Liver (tissue), 9 donors: Measurements from ENCODE around the gene TSPEAR. TPM values are rescaled to one million over a fixed set of nuclear protein-coding genes. Genes with fewer than 3 reads are reported as not detected.

ENCODE experiments used
- DNase-seq: peaks from one replicate; pipeline ENCODE4 v3.0.0-alpha.2; 2017; ENCODE audit warnings: low spot score
- H3K27ac ChIP-seq, 2 donors: one replicate each; pipeline ENCODE4 v1.7.0; 2013; ENCODE audit warnings: inconsistent platforms in 2 of 2, low read length in 2 of 2, control low read depth in 1 of 2, low read depth in 1 of 2, mild to moderate bottlenecking in 1 of 2
- H3K27me3 ChIP-seq, 4 donors: one replicate each; pipeline versions ENCODE4 v1.6.1 to v1.7.0; 2013; ENCODE audit warnings: low read length in 3 of 4, inconsistent platforms in 1 of 4, mild to moderate bottlenecking in 1 of 4, moderate library complexity in 1 of 4; ENCODE audit not compliant: control insufficient read depth in 4 of 4, insufficient read depth in 4 of 4
- H3K36me3 ChIP-seq, 4 donors: one replicate each; pipeline versions ENCODE4 v1.6.1 to v1.7.0; 2013; ENCODE audit warnings: low read length in 3 of 4, mild to moderate bottlenecking in 3 of 4, low read depth in 1 of 4, moderate library complexity in 1 of 4; ENCODE audit not compliant: control insufficient read depth in 4 of 4, insufficient read depth in 3 of 4
- H3K4me1 ChIP-seq, 4 donors: one replicate each; pipeline versions ENCODE4 v1.6.1 to v1.7.0; 2013; ENCODE audit warnings: low read length in 3 of 4, mild to moderate bottlenecking in 3 of 4, moderate library complexity in 1 of 4; ENCODE audit not compliant: control insufficient read depth in 4 of 4, insufficient read depth in 4 of 4
- H3K4me3 ChIP-seq, 3 donors: one replicate each; pipeline versions ENCODE4 v1.6.1 to v1.7.0; 2013; ENCODE audit warnings: low read length in 3 of 3, control low read depth in 1 of 3, low read depth in 1 of 3, mild to moderate bottlenecking in 1 of 3
- H3K9ac ChIP-seq, 2 donors: one replicate each; pipeline ENCODE4 v1.7.0; 2013; ENCODE audit warnings: low read length in 2 of 2, mild to moderate bottlenecking in 2 of 2, moderate library complexity in 2 of 2, control low read depth in 1 of 2, low read depth in 1 of 2
- H3K9me3 ChIP-seq, 4 donors: one replicate each; pipeline versions ENCODE4 v1.6.1 to v1.7.0; 2013; ENCODE audit warnings: low read length in 3 of 4; ENCODE audit not compliant: control insufficient read depth in 4 of 4
- CTCF ChIP-seq: fragments of 150-350 bp; IDR thresholded peaks from 2 replicates; pipeline ENCODE4 v1.5.1; 2017; ENCODE audit warnings: improper control_type of control experiment, low read depth, low read length; ENCODE audit not compliant: missing input control
- FOXA2 ChIP-seq: IDR thresholded peaks from 2 replicates; pipeline ENCODE4 v1.6.1; 2016; ENCODE audit warnings: antibody characterized with exemption
- GABPA ChIP-seq, 2 donors: IDR thresholded peaks in 1 of 2; conservative IDR thresholded peaks in 1 of 2; 2 replicates each; pipeline ENCODE4 v1.6.1; 2016; ENCODE audit warnings: antibody characterized with exemption in 2 of 2, mild to moderate bottlenecking in 1 of 2, moderate library complexity in 1 of 2
- HNF4A ChIP-seq, 2 donors: conservative IDR thresholded peaks; 2 replicates each; pipeline ENCODE4 v1.6.1; 2016; ENCODE audit warnings: antibody characterized with exemption in 2 of 2, mild to moderate bottlenecking in 2 of 2
- JUND ChIP-seq, 2 donors: IDR thresholded peaks; 2 replicates each; pipeline ENCODE4 v1.6.1; 2016; ENCODE audit warnings: antibody characterized with exemption in 2 of 2
- MAX ChIP-seq: IDR thresholded peaks from 2 replicates; pipeline ENCODE4 v1.6.1; 2016; ENCODE audit warnings: antibody characterized with exemption
- NR2F2 ChIP-seq: IDR thresholded peaks from 2 replicates; pipeline ENCODE4 v1.6.1; 2016; ENCODE audit warnings: antibody characterized with exemption
- RAD21 ChIP-seq, 2 donors: IDR thresholded peaks; 2 replicates each; pipeline ENCODE4 v1.6.1; 2016; ENCODE audit warnings: antibody characterized with exemption in 2 of 2, mild to moderate bottlenecking in 2 of 2
- REST ChIP-seq: IDR thresholded peaks from 2 replicates; pipeline ENCODE4 v1.6.1; 2016; ENCODE audit warnings: antibody characterized with exemption, mild to moderate bottlenecking
- RXRA ChIP-seq, 2 donors: IDR thresholded peaks; 2 replicates each; pipeline ENCODE4 v1.6.1; 2017 to 2018; ENCODE audit warnings: antibody characterized with exemption in 2 of 2, mild to moderate bottlenecking in 1 of 2
- SP1 ChIP-seq: IDR thresholded peaks from 2 replicates; pipeline ENCODE4 v1.6.1; 2018; ENCODE audit warnings: antibody characterized with exemption, mild to moderate bottlenecking
- TAF1 ChIP-seq: conservative IDR thresholded peaks from 2 replicates; pipeline ENCODE4 v1.6.1; 2016; ENCODE audit warnings: antibody characterized with exemption, mild to moderate bottlenecking
- YY1 ChIP-seq: IDR thresholded peaks from 2 replicates; pipeline ENCODE4 v1.6.1; 2016; ENCODE audit warnings: antibody characterized with exemption, mild to moderate bottlenecking
- WGBS: extraction: QIAGEN DNeasy Blood & Tissue Kit; methylation state at CpG from one replicate; pipeline ENCODE4 v1.1.7; 2013; 5-methylcytosine and 5-hydroxymethylcytosine counted together
- polyA plus RNA-seq, 2 donors: library from polyadenylated mRNA; stranded (reverse) in 1 of 2; unstranded in 1 of 2; fragments of 200-250 nt in 1 of 2; fragments of >200 nt in 1 of 2; fragmentation: Nextera tagmentation in 1 of 2; extraction: Ambion mirVana in 1 of 2; gene quantifications; one replicate each; pipeline versions ENCODE4 v1.2.1 to v1.2.3, GENCODE V29; 2013 to 2015
- total RNA-seq, 2 donors: library from RNA; depleted of rRNA; stranded (reverse); fragments of >200 nt; gene quantifications; one replicate each; pipeline ENCODE4 v1.2.3, GENCODE V29; 2014
- TF ChIP-seq, protein P1 (sequence below): IDR thresholded peaks from 2 replicates; pipeline ENCODE4 v1.6.1; 2016; ENCODE audit warnings: antibody characterized with exemption
- TF ChIP-seq, protein P2 (sequence below): IDR thresholded peaks from 2 replicates; pipeline ENCODE4 v1.6.1; 2016; ENCODE audit warnings: antibody characterized with exemption
- donor health status: healthy.
- donor health status: healthy.
- donor health status: healthy.
- donor health status: healthy.
- donor health status: healthy.

Gene TSPEAR
- total and polyA plus RNA-seq, 4 donors: under 0.01 to 0.14 (median 0.01) TPM; not detected in 1

GRCh38 chr21:44727321-44727720, 15.9 kb upstream of the TSPEAR start:
- Histone ChIP-seq H3K27me3 (peaks cover 0 to 16% (median 4%) of the 10 kb centered on the region in 4 donors), H3K9ac (no peak overlapping the region), H3K36me3 (no peaks in the 10 kb centered on the region), H3K9me3 (no peaks in the 10 kb centered on the region), H3K4me3 (no peak overlapping the region), H3K27ac (no peak overlapping the region), H3K4me1 (peaks cover 0 to 3% (median 0%) of the 10 kb centered on the region in 4 donors)
- TF ChIP-seq GABPA (IDR thresholded peaks at IDR 0.05 in 1 of 2, conservative IDR thresholded peaks at IDR 0.05 in 1 of 2) (no peak), NR2F2 (no peak), SP1 (no peak), MAX (no peak), RAD21 (IDR thresholded peaks at IDR 0.05) (no peak), REST (no peak), CTCF (no peak), YY1 (no peak), FOXA2 (no peak), TAF1 (no peak), HNF4A (conservative IDR thresholded peaks at IDR 0.05) (no peak)
- TF ChIP-seq, protein P1, sequence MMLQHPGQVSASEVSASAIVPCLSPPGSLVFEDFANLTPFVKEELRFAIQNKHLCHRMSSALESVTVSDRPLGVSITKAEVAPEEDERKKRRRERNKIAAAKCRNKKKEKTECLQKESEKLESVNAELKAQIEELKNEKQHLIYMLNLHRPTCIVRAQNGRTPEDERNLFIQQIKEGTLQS: no peak
- TF ChIP-seq, protein P2, sequence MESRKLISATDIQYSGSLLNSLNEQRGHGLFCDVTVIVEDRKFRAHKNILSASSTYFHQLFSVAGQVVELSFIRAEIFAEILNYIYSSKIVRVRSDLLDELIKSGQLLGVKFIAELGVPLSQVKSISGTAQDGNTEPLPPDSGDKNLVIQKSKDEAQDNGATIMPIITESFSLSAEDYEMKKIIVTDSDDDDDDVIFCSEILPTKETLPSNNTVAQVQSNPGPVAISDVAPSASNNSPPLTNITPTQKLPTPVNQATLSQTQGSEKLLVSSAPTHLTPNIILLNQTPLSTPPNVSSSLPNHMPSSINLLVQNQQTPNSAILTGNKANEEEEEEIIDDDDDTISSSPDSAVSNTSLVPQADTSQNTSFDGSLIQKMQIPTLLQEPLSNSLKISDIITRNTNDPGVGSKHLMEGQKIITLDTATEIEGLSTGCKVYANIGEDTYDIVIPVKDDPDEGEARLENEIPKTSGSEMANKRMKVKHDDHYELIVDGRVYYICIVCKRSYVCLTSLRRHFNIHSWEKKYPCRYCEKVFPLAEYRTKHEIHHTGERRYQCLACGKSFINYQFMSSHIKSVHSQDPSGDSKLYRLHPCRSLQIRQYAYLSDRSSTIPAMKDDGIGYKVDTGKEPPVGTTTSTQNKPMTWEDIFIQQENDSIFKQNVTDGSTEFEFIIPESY: no peak
- no peak for DNase-seq
- 91% methylated on average over 8 of the region's 8 CpGs for WGBS

GRCh38 chr21:44726826-44727225, 15.5 kb upstream of the TSPEAR start:
- 66% methylated on average over 6 of the region's 6 CpGs for WGBS
- Histone ChIP-seq H3K9me3 (no peaks in the 10 kb centered on the region), H3K4me3 (no peak overlapping the region), H3K27ac (no peak overlapping the region), H3K9ac (no peak overlapping the region), H3K27me3 (peaks cover 0 to 16% (median 4%) of the 10 kb centered on the region in 4 donors), H3K36me3 (no peaks in the 10 kb centered on the region), H3K4me1 (peaks cover 0 to 3% (median 0%) of the 10 kb centered on the region in 4 donors)
- DNase-seq: no peak
- TF ChIP-seq NR2F2 (no peak), SP1 (no peak), GABPA (IDR thresholded peaks at IDR 0.05 in 1 of 2, conservative IDR thresholded peaks at IDR 0.05 in 1 of 2) (no peak), FOXA2 (no peak), TAF1 (no peak), JUND (IDR thresholded peaks at IDR 0.05) (no peak), REST (no peak), CTCF (no peak), HNF4A (conservative IDR thresholded peaks at IDR 0.05) (no peak), RXRA (IDR thresholded peaks at IDR 0.05) (no peak), MAX (no peak)
